ENCODE measurements around the gene OR52N5.

GRCh38 chr11:5831196-5831829 lies 48.2 kb upstream of the OR52N5 start:
- TF ChIP-seq CTCF (optimal IDR thresholded peaks at IDR 0.05 in 1 of 3, IDR thresholded peaks at IDR 0.05 in 1 of 3, conservative IDR thresholded peaks at IDR 0.05 in 1 of 3; ENCODE audit: extremely low read depth in 1 of 3, insufficient read depth in 2 of 3, low read length in 3 of 3) (no peak), EZH2 (IDR thresholded peaks at IDR 0.05; ENCODE audit: low read length) (no peak)

Measured in keratinocyte (primary cell).